Left lung (tissue), 10 donors: ENCODE measurements around the gene PTGR1. TPM values are rescaled to one million over a fixed set of nuclear protein-coding genes. Genes with fewer than 3 reads are reported as not detected.
A peak's percentile ranks its signal among the peaks of the same experiment; 100 is the strongest.

Experiments
- ATAC-seq: fragments of 200-7000 bp; cut with Tn5 transposase; one replicate; pipeline ENCODE4 v1.9.1; 2020; ENCODE audit warnings: moderate library complexity
- DNase-seq, 4 donors: peaks; one replicate each; pipeline ENCODE4 v3.0.0-alpha.2; 2013 to 2020
- H3K27ac ChIP-seq, 2 donors: fragments of 200-600 bp; sonication (generic) in 1 of 2; one replicate each; pipeline versions ENCODE4 v1.5.0 to v1.8.0; 2020 to 2021
- H3K27me3 ChIP-seq, 2 donors: fragments of 200-600 bp; sonication (generic) in 1 of 2; one replicate each; pipeline versions ENCODE4 v1.5.0 to v1.8.0; 2020 to 2021
- H3K36me3 ChIP-seq, 2 donors: fragments of 200-600 bp; sonication (generic) in 1 of 2; one replicate each; pipeline versions ENCODE4 v1.5.0 to v1.8.0; 2020 to 2021
- H3K4me1 ChIP-seq, 2 donors: fragments of 200-600 bp; one replicate each; pipeline ENCODE4 v1.8.0; 2021
- H3K4me3 ChIP-seq, 2 donors: fragments of 200-600 bp; sonication (generic) in 1 of 2; one replicate each; pipeline versions ENCODE4 v1.5.0 to v1.8.0; 2020 to 2021; ENCODE audit warnings: mild to moderate bottlenecking in 1 of 2
- H3K9me3 ChIP-seq, 2 donors: fragments of 200-600 bp; sonication (generic) in 1 of 2; one replicate each; pipeline versions ENCODE4 v1.5.0 to v1.8.0; 2020 to 2021
- intact Hi-C, 2 donors: fragments of 100-400 bp; cut with DNase I; formaldehyde crosslinking; loops; one replicate each; pipeline versions ENCODE4 v1.11.2 to v1.14.2; 2022
- polyA plus RNA-seq, 6 donors: library from polyadenylated mRNA; unstranded; fragments of 120-200 nt; gene quantifications; one replicate each; pipeline ENCODE4 v1.2.1, GENCODE V29; 2013; ENCODE audit not compliant: insufficient read length in 6 of 6
- total RNA-seq, 2 donors: library from RNA; stranded (reverse); fragmentation: NEBNext Ultra II Directional; extraction: Animal tissue kit (Norgen Biotek cat#: 25700); gene quantifications; one replicate each; pipeline ENCODE4 v1.2.1, GENCODE V29; 2021
- TF ChIP-seq, protein P1 (sequence below), 2 donors: fragments of 200-600 bp; sonication (generic) in 1 of 2; IDR thresholded peaks; one replicate each; pipeline versions ENCODE4 v1.5.0 to v1.8.0; 2021; ENCODE audit warnings: antibody characterized with exemption in 2 of 2
- donor health status: DM: no; HTN: yes; CAD: no.
- donor health status: DM: no; HTN: no; CAD: no.

Gene PTGR1
- total and polyA plus RNA-seq, 8 donors: 51.5 to 102 (median 76.9) TPM

GRCh38 chr9:111633389-111633736, 33.9 kb upstream of the PTGR1 start:
- DNase-seq (no peak), ATAC-seq (no peak)
- Histone ChIP-seq H3K4me3 (peak overlapping the region in 1 of 2 donors; percentile 86), H3K36me3 (no peaks in the 10 kb centered on the region), H3K27me3 (no peaks in the 10 kb centered on the region), H3K9me3 (no peaks in the 10 kb centered on the region), H3K27ac (no peak overlapping the region), H3K4me1 (peaks cover 9 to 54% of the 10 kb centered on the region in 2 donors)
- intact Hi-C loops: no loop called here
- TF ChIP-seq, protein P1, sequence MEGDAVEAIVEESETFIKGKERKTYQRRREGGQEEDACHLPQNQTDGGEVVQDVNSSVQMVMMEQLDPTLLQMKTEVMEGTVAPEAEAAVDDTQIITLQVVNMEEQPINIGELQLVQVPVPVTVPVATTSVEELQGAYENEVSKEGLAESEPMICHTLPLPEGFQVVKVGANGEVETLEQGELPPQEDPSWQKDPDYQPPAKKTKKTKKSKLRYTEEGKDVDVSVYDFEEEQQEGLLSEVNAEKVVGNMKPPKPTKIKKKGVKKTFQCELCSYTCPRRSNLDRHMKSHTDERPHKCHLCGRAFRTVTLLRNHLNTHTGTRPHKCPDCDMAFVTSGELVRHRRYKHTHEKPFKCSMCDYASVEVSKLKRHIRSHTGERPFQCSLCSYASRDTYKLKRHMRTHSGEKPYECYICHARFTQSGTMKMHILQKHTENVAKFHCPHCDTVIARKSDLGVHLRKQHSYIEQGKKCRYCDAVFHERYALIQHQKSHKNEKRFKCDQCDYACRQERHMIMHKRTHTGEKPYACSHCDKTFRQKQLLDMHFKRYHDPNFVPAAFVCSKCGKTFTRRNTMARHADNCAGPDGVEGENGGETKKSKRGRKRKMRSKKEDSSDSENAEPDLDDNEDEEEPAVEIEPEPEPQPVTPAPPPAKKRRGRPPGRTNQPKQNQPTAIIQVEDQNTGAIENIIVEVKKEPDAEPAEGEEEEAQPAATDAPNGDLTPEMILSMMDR (IDR thresholded peaks at IDR 0.05): no peak

GRCh38 chr9:111632695-111633388, 33.4 kb upstream of the PTGR1 start:
- no peaks in the 10 kb centered on the region for H3K27me3 ChIP-seq
- peak overlapping the region; percentile 86 to 95 for H3K4me3 ChIP-seq
- DNase-seq (no peak), ATAC-seq (no peak)
- no peak overlapping the region for H3K27ac ChIP-seq
- peaks cover 9 to 54% of the 10 kb centered on the region in 2 donors for H3K4me1 ChIP-seq
- intact Hi-C loops: no loop called here
- H3K9me3 ChIP-seq: no peaks in the 10 kb centered on the region
- no peaks in the 10 kb centered on the region for H3K36me3 ChIP-seq
- TF ChIP-seq, protein P1 (IDR thresholded peaks at IDR 0.05): no peak

- TF ChIP-seq, protein P1 (IDR thresholded peaks at IDR 0.05): no peak
- Histone ChIP-seq H3K27me3 (no peaks in the 10 kb centered on the region), H3K4me1 (peaks cover 9 to 54% of the 10 kb centered on the region in 2 donors), H3K9me3 (no peaks in the 10 kb centered on the region), H3K4me3 (peak overlapping the region; percentile 86 to 95), H3K36me3 (no peaks in the 10 kb centered on the region), H3K27ac (peak overlapping the region; percentile 92 to 93)
- ATAC-seq (no peak), DNase-seq (peak in 1 of 4 donors; percentile 7)
- intact Hi-C loops: no loop called here
Measured at GRCh38 chr9:111632060-111632459, 32.6 kb upstream of the PTGR1 start.

DNA sequence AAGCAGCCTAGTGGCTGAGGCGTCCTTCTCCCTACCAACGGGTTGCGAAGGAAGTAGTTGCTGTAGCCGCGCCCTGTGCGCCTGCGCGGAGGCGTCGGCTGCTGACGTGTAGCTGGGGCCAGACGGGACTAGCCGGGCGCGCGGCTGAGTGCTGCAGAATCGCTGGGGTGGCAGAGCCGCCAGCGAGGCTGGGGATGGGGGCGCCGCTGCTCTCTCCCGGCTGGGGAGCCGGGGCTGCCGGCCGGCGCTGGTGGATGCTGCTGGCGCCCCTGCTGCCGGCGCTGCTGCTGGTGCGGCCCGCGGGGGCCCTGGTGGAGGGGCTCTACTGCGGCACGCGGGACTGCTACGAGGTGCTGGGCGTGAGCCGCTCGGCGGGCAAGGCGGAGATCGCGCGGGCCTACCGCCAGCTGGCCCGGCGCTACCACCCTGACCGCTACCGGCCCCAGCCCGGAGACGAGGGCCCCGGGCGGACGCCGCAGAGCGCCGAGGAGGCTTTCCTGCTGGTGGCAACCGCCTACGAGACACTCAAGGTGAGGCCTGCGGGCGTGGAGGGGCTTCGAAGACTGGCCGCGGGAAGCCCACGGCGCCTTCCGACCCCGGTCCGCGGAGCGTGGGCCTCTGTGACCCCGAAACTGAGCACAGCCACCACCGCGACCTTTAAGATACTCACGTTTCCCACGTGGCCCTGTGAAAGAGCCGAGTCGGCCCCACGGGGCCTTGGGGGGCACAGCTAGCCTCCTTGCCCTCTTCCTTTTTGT, 31.9 kb upstream of the PTGR1 start, which contains the start of gene DNAJC25:
Gene DNAJC25, plus strand, starts transcription at position 121 of the 758 bp plus-strand sequence. Its CDS starts 74 bp downstream, at position 195.
- DNase-seq: peak; percentile 93 to 99 (median 98)
- TF ChIP-seq, protein P1 (IDR thresholded peaks at IDR 0.05): no peak
- peak within 1 kb of the TSS; percentile 86 to 95 for H3K4me3 ChIP-seq
- H3K36me3 ChIP-seq: no peaks in the 10 kb centered on the region
- H3K9me3 ChIP-seq: no peaks in the 10 kb centered on the region
- H3K27me3 ChIP-seq: no peaks in the 10 kb centered on the region
- peak; percentile 97 for ATAC-seq
- peaks cover 9 to 54% of the 10 kb centered on the region in 2 donors for H3K4me1 ChIP-seq
- intact Hi-C loops: no loop called here
- H3K27ac ChIP-seq: peak within 1 kb of the TSS; percentile 92 to 93

GRCh38 chr9:111630964-111631213, 31.4 kb upstream of the PTGR1 start:
- TF ChIP-seq, protein P1 (IDR thresholded peaks at IDR 0.05): no peak
- DNase-seq (no peak), ATAC-seq (no peak)
- Histone ChIP-seq H3K27me3 (no peaks in the 10 kb centered on the region), H3K9me3 (no peaks in the 10 kb centered on the region), H3K27ac (peak overlapping the region; percentile 92 to 93), H3K36me3 (no peaks in the 10 kb centered on the region), H3K4me3 (peak overlapping the region; percentile 86 to 95), H3K4me1 (peaks cover 9 to 48% of the 10 kb centered on the region in 2 donors)
- intact Hi-C loops: no loop called here
